T-helper 2 cell (primary cell): ENCODE measurements around the gene PFN1.

Source experiments
- DNase-seq, 5 experiments: peaks; one replicate each; pipeline versions ENCODE4 v3.0.0 to v3.0.0-alpha.2; 2012 to 2022

Gene PFN1

DNA sequence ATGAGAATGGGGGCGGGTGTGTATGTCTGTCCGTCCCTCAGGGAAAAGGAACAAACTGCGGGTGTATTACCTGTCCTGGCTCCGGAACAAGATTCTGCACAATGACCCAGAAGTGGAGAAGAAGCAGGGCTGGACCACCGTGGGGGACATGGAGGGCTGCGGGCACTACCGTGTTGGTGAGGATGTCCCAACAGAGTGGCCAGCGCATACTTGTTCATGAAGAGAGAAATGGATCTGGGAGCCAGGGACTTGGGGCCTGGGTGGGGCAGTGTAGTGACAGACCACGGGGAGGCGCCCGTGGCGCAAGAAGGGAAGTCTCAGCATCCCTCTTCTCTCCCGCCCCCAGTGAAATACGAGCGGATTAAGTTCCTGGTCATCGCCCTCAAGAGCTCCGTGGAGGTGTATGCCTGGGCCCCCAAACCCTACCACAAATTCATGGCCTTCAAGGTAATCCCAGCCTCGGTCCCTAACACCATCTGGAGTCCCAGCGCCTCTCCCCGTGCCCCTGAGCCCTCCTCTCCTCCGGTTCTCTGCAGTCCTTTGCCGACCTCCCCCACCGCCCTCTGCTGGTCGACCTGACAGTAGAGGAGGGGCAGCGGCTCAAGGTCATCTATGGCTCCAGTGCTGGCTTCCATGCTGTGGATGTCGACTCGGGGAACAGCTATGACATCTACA is 52.5 kb downstream of the PFN1 start:
- DNase-seq, result no peak
